NK-92 (cell line): ENCODE measurements around the gene A3GALT2.

Experiments used
- DNase-seq: peaks from one replicate; lab custom pipeline; 2025; ENCODE audit not compliant: unreplicated experiment; lab: John Stamatoyannopoulos, UW

Gene A3GALT2

GRCh38 chr1:33350611-33351280 is 29.8 kb upstream of the A3GALT2 start:
- no peak for DNase-seq

GRCh38 chr1:33349778-33350610 is 29.1 kb upstream of the A3GALT2 start:
- no peak for DNase-seq

GRCh38 chr1:33349081-33349759 is 28.3 kb upstream of the A3GALT2 start:
- DNase-seq: no peak

- DNase-seq: no peak
Measured at GRCh38 chr1:33348676-33349080, 27.8 kb upstream of the A3GALT2 start.

- DNase-seq: no peak
Measured at GRCh38 chr1:33348194-33348593, 27.3 kb upstream of the A3GALT2 start.

- no peak for DNase-seq
Measured at GRCh38 chr1:33347650-33347992, 26.7 kb upstream of the A3GALT2 start.

GRCh38 chr1:33346927-33347649 is 26.2 kb upstream of the A3GALT2 start:
- no peak for DNase-seq

GRCh38 chr1:33346533-33346926 is 25.6 kb upstream of the A3GALT2 start:
- DNase-seq: no peak

- no peak for DNase-seq
Measured at GRCh38 chr1:33344896-33345560, 24.1 kb upstream of the A3GALT2 start.

GRCh38 chr1:33343539-33343938 is 22.6 kb upstream of the A3GALT2 start:
- DNase-seq: no peak

GRCh38 chr1:33342041-33342723 is 21.3 kb upstream of the A3GALT2 start:
- no peak for DNase-seq

GRCh38 chr1:33341190-33341589 is 20.3 kb upstream of the A3GALT2 start:
- DNase-seq: no peak

GRCh38 chr1:33339413-33339812 is 18.5 kb upstream of the A3GALT2 start:
- no peak for DNase-seq

GRCh38 chr1:33338440-33339211 is 17.7 kb upstream of the A3GALT2 start:
- no peak for DNase-seq

GRCh38 chr1:33338048-33338439 is 17.1 kb upstream of the A3GALT2 start:
- DNase-seq: no peak

GRCh38 chr1:33337441-33337840 is 16.5 kb upstream of the A3GALT2 start:
- DNase-seq: no peak

- DNase-seq: no peak
Measured at GRCh38 chr1:33336580-33336979, 15.7 kb upstream of the A3GALT2 start.

- no peak for DNase-seq
Measured at GRCh38 chr1:33335020-33335419, 14.1 kb upstream of the A3GALT2 start.

- no peak for DNase-seq
Measured at GRCh38 chr1:33334081-33334552, 13.2 kb upstream of the A3GALT2 start.
